ENCODE data around the gene TRAF3IP1.
A peak's percentile ranks its signal among the peaks of the same experiment; 100 is the strongest.
"Not testable (repeated sequence)": the region's sequence is repeated elsewhere in the genome, so short reads cannot be mapped to it uniquely, and the experiment has no call there.

TRAF3IP1 gene

DNA sequence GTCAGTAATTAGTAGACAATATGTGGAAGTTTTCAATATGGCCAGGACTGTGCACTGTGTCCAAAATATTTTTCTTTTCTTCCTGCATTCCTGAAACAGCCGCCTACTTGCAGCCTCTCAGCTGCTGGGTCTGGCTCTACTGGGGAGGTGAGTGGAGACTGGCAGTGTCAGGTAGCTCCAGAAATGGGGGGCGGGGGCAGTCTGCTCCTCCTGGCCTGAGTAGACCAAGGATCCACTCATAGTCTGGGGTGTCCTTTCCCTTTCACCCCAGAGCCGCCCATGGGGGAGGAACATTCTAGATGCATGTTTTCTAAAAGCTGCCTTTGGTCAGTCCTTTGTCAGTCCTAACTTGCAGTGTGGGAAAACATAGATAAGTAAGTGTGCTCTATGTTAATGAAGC, 23.7 kb downstream of the TRAF3IP1 start:
- DNase-seq, result no peak

DNA sequence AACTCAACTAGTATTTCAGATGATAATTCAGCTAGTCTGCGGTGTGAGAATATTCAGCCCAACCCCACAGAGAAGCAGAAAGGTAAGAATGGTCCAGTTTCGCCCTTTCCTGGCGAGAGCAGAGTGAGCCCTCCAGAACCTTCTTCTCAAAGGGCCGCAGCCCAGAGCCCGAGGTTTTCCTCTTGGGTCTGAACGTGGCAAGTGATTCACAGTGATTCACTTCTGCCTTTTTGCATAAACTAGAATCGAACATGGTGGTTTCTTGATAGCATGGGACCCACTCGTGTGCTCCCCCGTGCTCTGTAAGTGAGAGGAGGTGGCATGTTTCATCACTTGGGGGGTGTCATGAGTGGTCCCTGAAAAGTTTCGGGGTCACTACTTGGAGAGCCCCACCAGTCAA, 24.2 kb downstream of the TRAF3IP1 start:
- no peak for DNase-seq

DNA sequence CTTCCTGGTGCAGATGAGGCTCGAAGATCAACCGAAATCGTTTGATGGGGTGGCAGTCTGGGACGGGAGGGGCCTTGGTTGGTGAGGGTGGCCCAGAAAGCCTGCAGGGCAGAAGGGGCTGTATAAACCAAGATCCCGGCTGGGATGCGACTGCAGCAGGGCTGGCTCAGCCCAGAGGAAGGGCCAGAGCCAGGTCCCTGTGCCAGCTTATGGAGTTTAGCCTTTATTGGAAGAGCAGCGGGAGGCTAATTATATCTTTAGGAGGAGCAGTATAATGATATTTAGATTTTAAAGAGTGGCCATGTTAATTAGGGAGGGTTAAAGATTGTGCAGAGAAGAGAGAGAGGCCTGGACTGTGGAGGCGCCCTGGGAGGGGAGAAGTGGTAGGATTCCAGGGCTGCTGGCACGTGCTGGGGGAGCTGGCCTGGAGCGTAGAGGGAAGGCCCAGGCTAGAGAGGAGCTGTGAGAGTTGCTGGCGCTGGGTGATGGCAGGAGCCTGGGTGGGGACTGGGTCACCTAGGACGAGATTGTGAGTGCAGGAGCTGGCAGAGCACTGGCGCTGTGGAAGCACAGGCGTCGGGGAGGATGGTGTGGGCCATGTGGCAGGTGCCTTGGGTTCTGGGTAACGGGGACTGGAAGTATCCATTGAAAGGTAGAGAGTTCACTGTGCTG, 25.1 kb downstream of the TRAF3IP1 start:
- no peak for DNase-seq

DNA sequence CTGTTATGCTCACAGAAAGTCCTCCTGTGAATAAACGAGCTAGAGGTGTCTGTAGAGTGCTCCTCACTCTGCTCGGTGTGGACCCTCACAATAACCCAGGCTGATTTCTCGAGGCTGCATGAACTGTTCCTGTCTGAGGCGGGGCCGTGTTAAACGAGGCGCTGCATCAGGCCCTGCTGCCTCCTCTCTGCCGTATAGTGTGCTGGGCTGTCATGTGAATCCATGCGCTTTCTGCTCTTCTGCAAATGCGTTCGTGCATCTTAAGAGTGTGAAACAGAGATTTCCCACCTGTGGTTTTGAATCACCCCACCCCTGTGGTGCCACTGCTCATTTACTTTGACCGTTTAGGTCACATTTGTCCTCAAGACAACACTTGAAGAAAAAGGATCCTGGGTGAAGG, 26.2 kb downstream of the TRAF3IP1 start:
- peak; percentile 31 for DNase-seq

DNA sequence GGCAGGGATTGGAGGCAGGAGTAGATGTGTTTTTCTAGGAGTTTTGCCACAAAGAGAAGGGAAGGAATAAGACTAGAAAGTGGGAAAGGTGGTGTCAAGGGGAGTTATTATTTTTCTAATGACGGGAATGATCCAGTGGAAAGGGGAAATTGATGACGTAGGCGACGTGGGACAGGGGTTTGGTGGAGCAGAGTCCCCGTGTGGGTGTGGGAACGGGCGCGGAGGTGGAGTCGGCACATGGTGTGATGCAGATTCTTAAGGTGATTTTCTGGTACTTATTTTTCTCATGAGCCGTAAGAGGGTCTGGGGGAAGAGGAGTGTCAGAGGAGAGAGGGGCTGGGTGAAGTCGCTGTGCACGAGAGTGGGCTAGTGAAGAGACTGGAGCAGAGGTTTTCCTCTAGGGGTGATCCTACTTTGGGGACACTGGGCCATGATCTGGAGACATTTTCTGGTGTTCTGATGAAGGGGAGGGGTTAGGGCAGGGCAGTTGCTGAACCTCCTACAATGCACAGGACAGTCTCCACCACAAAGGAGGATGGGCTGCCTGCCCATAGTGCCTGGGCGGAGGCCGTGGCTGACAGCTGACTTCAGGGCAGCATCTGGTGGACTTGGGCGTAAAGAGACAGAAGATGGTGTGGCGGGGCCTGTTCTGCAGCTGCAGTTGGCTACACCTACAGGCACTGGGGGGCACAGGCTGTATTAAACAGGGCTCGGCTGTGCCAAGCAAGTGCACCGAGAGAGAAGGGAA, 30.0 kb downstream of the TRAF3IP1 start:
- DNase-seq, result no peak

DNA sequence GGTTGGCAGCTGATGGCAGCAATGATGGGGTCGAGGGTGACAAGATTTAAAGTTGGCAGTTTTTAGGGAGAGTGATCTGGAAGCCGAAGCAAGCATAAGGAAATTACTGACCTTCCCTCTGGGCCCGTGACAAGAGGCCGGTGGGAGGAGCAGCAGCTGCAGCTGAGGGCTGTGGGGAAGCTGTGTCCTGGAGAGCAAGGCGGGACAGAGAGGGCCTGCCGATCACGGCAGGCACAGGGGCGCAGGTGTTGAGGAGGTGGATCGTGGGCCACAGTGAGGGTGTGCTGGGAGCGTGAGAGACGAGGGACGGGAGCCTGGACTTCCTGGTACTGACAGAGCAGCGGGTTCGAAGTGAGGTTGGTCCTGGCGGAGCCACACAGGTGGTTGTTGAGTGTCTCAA, 31.0 kb downstream of the TRAF3IP1 start:
- DNase-seq, result no peak

DNA sequence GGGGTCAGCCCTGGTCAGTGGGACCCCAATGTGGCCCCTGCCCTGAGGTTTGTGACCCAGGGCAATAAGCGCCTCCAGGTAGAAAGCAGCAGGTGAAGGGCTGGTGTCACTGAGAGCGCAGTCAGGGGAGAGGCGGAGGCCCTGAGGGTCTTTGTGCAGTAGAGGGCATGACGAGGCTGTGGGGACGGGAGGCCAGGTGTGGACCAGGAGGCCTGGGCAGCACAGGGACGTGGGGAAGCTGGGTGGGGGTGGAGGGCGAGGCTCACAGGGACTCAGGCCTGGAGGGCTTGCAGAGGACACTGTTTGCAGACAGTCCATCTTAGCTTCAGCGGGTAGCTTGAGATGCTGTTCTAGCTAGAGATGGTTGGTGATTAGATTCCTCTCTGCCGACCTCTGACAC, 32.0 kb downstream of the TRAF3IP1 start:
- DNase-seq, result no peak

DNA sequence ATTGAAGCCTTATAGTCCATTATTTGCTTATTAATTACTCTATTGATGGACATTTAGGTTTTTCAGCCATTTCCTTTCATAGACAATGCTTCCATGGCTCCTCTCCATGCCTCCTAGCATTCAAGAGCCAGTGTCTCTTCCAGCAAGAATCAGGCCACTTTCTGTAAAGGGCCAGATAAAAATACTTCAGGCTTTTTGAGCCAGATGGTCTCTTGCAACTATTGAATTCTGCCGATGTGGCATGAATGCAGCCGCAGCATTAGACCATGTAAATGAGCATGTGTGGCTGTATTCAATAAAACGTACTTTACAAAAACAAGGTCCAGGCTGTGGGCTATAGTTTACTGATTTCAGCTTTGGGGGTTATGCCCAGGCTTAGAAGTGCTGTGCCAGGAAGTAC, 38.5 kb downstream of the TRAF3IP1 start:
- DNase-seq, result no peak

DNA sequence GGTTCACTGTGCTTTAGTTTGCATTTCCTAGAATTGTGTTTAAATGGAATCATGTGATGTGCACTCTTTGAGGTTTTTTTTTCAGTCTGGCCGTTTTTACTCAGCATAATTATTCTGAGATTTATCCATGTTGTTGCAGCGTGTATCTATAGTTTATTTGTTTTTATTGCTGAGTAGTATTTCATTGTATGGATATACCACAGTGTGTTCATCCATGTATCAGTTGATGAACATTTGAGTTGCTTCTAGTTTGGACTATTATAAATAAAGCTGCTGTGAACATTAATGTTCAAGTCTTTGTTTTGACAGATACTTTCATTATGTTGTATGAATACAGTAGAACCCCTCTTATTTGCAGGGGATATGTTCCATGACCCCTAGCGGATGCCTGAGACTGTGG, 39.1 kb downstream of the TRAF3IP1 start:
- DNase-seq, result no peak

DNA sequence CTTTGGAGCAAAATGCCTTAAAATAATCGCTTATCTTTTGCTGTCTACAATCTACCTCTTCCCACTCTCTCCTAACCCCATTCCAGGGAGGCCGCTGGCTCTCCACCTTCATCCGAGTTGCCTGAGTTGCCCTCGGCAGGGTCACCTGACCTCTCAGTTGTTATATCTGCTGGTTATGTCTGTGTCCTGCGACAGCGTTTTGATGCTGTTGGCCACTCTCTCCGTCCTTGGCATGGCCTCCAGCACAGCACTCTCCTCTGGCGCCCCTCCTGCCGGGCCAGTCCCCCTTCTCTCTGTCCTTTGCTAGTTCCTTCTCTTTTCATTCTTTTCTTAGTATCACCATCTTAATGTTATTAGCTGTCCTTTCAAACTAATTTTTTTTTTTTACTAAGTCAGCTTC, 41.6 kb downstream of the TRAF3IP1 start:
- DNase-seq, result no peak

DNA sequence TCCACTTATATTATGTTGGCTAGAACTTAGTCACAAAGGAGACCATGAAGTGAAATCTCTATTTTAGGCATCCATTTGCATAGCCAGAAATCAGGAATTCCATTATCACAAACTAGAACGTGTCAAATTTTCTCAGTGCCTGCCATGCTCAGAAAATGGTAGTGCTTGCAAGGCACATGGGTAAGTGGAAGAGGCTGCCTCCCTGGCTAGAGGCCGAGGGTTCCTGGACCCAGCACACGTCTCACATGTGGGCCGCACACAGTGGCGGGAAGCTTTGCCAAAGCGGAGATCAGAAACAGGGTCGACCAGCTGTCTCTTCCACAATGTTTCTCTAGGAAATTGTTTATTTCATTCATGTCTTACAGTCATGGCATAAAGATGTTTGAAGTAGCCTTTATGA, 42.3 kb downstream of the TRAF3IP1 start:
- DNase-seq, result no peak

DNA sequence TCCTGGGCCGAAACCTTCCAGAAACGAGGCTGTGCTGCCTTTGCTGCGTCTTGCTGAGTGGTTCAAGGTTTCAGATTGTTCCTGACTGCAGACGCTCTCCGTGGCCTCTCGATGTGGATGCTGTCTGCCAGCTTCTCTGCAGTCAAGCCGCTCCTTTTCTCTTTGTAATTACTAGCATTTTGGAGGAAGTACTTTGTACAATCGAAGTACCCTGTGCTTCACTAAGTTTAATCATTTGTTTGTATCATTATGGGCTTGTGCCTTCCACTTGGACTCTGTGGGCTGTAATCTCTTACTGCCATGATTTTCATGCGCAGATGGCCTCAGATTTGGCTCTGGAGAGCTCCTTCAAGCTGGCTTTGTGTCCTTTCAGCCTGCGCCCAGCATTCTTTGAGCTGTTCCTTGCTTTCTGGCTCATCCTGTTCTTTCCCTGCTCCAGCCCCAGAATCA, 49.3 kb downstream of the TRAF3IP1 start:
- DNase-seq, result no peak

DNA sequence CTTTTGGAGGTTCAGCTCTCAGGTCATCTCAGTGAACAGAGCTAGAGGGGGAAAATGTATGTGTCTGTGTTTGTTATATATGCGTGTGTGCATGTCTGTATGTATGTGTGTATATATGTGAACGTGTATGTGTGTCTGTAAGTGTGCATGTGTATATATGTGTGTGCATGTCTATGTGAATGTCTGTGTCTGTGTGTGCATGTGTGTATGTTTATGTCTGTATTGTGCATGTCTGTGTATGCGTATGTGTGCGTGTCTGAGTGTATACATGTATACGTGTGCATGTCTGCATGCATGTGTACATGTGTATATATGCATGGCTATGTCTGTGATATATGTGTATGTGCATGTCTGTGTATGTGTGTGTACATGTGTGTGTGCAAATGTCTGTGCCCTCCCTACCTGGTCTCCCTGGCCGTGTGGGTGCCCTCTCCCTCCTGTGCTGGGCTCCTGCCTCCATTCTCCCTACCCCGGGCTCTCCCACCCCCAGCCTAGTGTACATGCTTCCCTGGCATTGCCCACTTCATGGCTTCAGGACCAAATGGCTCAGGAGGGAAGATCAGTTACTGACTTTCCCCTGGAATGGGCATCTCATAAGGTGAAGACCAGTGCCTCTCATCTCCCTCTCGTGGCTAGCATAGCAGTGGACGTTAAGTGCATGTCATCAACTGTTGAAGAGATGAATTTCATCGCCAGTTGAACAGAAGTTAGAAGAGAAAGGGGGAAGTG, 49.9 kb downstream of the TRAF3IP1 start:
- DNase-seq, result no peak

DNA sequence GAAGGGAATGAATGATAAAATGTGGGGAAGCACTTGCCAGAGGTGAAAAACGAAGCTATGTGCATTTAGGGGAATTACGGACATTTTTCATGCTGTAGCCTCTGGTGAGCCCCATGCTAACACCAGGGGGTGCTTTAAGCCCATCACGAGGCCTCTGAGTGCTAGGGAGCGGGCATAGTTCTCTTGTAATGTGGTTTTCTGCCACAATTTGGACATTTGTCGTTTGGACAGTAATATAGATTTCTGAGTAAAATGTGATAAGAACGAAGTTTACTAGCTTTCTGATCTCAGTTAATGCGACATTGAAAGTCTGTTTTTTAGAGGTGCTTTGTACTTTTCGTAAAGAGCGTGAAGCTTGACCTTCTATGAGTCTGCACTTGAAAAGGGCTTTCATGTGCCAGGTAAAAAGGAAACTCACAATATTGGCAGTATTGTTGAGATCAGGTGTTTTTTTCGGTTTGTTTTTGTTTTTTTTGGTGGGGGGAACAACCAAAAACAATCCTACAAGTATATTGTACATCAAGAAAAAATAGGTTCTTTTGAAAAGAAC, 50.6 kb downstream of the TRAF3IP1 start:
- peak; percentile 18 for DNase-seq

DNA sequence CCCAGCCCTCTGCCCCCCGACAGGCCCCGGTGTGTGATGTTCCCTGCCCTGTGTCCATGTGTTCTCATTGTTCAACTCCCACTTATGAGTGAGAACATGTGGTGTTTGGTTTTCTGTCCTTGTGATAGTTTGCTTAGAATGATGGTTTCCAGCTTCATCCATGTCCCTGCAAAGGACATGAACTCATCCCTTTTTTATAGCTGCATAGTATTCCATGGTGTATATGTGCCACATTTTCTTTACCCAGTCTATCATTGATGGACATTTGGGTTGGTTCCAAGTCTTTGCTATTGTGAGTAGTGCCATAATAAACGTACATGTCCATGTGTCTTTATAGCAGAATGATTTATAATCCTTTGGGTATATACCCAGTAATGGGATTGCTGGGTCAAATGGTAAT, 52.0 kb downstream of the TRAF3IP1 start:
- not testable (repeated sequence) for DNase-seq

DNA sequence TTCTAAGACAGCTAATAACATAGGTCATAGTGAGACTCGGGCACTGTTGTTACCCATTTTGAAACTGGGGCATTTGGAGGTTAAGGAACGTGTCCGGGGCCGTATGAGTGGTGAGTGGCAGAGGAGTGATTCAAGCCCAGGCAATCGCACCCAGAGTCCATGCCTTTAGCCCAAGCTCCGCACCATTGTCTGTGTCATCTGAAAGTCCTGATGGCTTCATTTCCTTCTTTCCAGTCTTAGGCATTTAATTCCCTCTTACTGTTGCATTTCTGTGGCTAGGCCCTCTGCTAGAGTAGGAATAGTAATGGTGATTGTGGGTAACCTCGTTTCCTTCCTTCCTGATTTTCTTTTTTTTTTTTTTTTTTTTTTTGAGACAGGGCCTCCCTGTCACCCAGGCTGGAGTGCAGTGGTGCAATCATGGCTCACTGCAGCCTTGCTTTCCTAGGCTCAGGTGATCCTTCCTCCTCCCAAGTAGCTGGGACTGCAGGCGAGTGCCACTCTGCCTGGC, 56.6 kb downstream of the TRAF3IP1 start:
- no peak for DNase-seq

DNA sequence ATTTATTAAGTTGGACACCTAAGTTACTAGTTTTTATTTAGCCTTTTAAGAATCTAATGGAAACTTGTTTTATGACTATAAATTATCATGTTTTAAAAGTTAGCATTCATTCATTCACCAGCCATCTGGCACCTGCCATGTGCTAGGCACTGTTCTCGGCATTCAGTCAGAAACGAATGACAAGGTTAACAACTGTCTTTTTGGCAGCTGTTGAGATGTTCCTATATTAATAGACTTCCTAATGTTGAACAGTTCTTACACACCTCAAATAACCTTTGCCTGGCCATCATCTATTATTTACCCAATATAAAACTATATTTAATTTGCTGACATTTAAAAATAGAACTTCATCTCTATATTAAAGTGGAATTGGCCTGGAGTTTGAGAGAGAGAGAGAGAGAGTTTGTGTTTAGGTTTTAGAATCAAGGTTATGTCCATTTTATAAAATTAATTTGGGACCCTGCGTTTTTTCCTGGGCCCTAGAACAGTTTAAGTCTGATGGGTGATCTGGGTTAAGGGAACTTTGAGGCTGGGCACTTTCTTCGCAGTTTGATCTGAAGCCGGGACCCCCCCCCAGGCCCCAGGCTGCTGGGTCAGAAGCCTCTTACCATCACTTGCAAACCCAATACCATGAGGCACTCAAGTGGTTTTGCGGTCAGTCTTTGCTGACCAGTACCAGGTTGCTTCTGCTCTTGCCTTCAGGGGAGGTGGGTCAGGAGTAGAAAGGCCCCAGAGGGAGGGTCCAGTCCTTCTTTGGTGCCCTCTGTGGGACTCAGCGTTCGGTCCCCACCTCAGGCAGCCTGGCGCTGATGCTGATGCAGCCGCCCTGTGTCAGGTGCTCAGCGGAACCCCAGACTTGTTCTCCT, 58.1 kb downstream of the TRAF3IP1 start:
- no peak for DNase-seq

DNA sequence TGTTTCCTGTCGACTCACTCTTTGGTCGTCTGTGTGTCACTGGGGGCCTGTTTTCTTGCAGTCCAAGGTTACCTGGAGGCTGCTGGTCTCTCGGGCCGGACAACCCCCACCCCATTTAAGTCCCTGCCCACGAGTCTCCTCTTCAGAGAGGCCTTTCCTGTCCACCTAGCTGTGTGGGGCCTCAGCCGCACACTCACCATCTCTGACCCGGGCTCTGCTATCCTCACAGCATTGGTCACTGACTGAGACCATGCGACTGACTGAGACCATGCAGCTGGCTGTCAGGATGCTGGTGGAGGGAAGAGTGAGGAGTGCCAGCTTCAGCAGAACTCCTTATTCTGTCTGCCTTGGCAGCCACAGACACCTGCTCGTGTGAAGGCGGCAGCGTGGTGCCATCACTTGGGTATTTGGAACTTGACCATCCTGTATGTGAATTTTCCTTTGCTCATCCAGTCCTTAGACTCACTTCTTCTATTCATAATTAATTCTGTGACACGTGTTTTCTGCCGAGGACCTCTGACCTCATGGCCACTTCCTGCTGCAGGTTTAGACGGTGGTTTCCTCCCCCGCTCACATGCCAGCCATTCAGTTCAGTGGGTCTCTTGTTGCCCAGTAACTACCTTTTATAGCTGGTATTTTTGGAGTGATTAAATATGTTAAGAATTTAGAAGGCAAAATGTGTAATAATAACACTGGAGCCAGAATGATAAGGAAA, 58.9 kb downstream of the TRAF3IP1 start:
- no peak for DNase-seq

DNA sequence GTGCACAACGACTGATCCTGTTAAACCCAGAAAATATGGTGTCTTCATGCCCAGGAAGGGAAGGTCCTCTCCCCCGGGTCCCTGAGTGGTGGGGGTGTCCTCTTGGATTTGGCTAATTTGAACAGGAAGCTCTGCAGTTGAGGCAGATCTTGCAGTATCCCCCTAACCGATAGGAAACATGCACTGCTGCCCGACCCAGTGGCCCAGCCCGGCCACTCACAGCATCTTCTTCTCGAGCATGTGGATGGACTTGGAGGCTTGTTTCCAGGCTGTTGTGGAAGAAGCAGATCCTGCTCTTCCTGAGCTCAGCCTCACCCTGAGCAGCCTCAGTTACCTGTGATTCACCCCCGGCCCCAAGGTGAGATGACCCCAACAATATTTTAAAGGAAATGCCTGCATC, 60.0 kb downstream of the TRAF3IP1 start:
- no peak for DNase-seq

DNA sequence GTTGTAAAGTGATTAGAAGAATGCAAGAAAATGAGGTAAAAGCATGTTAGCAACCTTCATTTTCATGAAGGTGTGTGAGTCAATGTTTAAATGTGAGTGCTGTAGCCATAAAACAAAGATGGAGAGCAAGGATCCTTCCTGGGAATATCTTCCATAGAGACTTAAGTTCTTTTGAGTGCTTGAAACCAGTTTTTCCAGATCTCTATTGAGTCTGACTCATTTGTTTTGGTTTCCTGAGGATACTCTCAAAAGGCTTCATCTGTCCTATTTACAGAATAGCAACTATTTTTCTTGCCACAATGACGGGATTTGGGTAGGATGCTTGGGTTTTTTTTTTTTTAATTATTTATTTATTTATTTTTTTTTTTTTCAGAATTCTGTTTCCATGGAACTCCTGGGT, 60.5 kb downstream of the TRAF3IP1 start:
- peak; percentile 63 for DNase-seq

DNA sequence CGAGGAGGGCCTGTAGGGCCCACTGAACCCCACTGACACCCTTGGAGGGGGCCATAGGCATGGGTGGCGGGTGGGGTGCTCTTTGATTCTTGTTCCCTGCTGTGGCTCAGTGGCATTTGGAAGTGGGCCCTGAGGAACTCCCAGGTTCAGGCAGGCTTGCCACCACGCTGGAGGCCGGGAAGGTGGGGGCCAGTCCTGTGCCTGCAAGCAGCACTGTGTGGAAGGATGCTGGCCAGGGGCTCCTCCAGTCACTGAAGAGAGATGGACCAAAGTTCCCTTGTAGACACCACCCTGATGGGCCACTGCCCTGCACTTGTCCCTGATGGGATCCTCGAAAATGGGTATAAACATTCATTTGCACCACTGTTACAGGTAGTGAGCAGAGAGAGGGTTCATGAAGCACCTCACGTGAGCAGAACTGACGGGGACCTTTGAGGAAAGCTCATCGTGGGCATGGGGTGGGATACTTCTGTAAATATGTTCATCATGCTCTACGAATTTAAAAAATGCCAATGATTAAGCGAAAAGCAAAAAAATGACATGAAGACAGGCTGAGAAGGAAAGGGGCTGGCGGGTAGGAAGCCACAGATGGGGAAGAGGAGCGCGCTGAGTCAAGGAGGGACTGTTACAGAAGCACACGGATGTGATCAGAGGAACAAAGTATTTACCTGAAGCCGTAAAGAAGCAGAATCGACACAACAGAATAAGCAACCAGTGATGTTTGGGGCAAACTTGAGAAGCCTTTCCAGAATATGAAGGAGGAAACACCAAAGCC, 61.2 kb downstream of the TRAF3IP1 start:
- no peak for DNase-seq

Data from DMS79 treated with DMSO at 0.1 percent for 48 hours (cell line).